Left ventricle myocardium inferior (tissue), 1 donor: Measurements from ENCODE around the gene ALDH1L1. TPM values are rescaled to one million over a fixed set of nuclear protein-coding genes. Genes with fewer than 3 reads are reported as not detected.

ENCODE experiments used
- DNase-seq: peaks from one replicate; pipeline ENCODE4 v3.0.0-alpha.2; 2020
- H3K27ac ChIP-seq: fragments of 200-600 bp; replicated peaks from 2 replicates; pipeline ENCODE4 v1.8.0; 2021
- H3K27me3 ChIP-seq: fragments of 200-600 bp; 2 replicates; pipeline ENCODE4 v1.8.0; 2021; ENCODE audit warnings: low read depth
- H3K36me3 ChIP-seq: fragments of 200-600 bp; 2 replicates; pipeline ENCODE4 v1.8.0; 2021
- H3K4me1 ChIP-seq: fragments of 200-600 bp; 2 replicates; pipeline ENCODE4 v1.8.0; 2021
- H3K4me3 ChIP-seq: fragments of 200-600 bp; 2 replicates; pipeline ENCODE4 v1.8.0; 2021; ENCODE audit warnings: mild to moderate bottlenecking, moderate library complexity
- H3K9me3 ChIP-seq: fragments of 200-600 bp; replicated peaks from 2 replicates; pipeline ENCODE4 v1.8.0; 2021
- intact Hi-C: fragments of 100-400 bp; cut with micrococcal nuclease; formaldehyde crosslinking; loops from one replicate; pipeline ENCODE4 v1.11.0; 2022
- total RNA-seq: library from RNA; stranded (reverse); fragmentation: NEBNext Ultra II Directional; extraction: Animal tissue kit (Norgen Biotek cat#: 25700); gene quantifications from one replicate; pipeline ENCODE4 v1.2.1, GENCODE V29; 2021
- TF ChIP-seq, protein P1 (sequence below): fragments of 200-600 bp; IDR thresholded peaks from 2 replicates; pipeline ENCODE4 v1.8.0; 2021; ENCODE audit warnings: antibody characterized with exemption, mild to moderate bottlenecking, borderline replicate concordance
- donor health status: DM: no; HTN: yes; CAD: no; lungs with severe emphysema.

ALDH1L1 gene
- total RNA-seq, 1 donor from 2014 or later, result 24.3 TPM

DNA sequence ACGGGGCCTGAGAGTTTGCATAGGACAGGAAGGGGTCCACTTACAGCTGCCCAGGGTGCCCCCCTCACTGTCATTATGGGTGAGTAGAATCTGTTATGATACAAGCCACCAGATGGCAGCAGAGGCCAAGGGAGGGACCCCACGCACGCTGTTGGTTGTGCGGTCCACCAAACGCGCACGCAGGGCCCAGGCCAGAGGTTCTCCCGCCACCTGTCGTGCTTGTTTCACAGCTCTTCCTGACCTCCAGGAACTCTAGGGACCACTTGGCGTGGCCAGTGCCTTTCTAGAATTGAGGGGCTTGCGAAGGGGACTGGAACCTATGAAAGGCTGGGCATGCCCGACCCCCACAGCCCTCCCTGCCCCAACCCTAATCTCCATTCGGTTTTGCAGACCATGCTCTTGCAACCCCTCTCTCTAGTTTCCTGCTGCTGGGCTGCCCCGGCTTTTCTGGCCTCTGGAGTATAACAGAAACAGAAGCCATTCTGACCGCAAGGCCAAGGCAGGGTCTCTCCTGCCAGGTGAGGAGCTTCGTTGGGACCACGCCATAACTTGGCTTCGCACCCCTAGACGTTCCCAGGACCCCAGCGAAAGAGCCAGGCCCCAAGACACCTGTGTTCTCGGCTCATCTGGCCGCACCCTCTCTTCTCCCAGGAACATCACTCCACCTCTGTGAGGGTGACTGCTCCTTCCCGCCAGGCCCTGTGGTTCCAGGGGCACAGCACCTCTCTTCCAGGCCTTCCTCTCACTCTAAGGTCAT is 46.0 kb downstream of the ALDH1L1 start:
- H3K4me1 ChIP-seq, result peaks cover 5% of the 10 kb centered on the region
- TF ChIP-seq, protein P1, sequence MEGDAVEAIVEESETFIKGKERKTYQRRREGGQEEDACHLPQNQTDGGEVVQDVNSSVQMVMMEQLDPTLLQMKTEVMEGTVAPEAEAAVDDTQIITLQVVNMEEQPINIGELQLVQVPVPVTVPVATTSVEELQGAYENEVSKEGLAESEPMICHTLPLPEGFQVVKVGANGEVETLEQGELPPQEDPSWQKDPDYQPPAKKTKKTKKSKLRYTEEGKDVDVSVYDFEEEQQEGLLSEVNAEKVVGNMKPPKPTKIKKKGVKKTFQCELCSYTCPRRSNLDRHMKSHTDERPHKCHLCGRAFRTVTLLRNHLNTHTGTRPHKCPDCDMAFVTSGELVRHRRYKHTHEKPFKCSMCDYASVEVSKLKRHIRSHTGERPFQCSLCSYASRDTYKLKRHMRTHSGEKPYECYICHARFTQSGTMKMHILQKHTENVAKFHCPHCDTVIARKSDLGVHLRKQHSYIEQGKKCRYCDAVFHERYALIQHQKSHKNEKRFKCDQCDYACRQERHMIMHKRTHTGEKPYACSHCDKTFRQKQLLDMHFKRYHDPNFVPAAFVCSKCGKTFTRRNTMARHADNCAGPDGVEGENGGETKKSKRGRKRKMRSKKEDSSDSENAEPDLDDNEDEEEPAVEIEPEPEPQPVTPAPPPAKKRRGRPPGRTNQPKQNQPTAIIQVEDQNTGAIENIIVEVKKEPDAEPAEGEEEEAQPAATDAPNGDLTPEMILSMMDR, result peak; percentile 88
- H3K4me3 ChIP-seq, result no peak overlapping the region
- no peaks in the 10 kb centered on the region for H3K9me3 ChIP-seq
- no peak overlapping the region for H3K27ac ChIP-seq
- intact Hi-C loops, result loop anchor here (10.0 kb wide), 2 partner anchors 60 to 260 kb away; partner anchors contain the start of gene CFAP100
- H3K36me3 ChIP-seq, result no peaks in the 10 kb centered on the region
- peaks cover 6% of the 10 kb centered on the region for H3K27me3 ChIP-seq
- DNase-seq, result peak; percentile 63

DNA sequence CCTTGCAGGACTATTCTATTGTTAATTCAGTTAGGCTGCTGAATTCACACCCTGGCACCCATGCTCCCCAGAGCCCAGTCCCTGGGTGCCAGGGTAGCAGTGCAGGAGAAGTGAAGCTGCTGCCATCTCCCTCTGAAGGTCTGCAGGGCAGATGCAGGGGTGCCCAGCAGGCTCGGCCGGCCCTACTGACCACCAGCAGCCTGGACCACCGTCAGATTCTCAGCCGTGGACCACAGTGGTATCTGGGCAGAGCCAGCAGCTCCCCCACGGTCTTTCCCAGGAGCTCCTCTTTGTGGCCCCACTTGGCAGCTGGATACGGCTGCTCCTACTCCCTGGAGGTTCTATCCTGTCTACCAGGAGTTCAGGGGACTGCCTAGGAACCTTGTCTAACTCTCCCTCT is 46.8 kb downstream of the ALDH1L1 start:
- Histone ChIP-seq H3K27me3 (peaks cover 6% of the 10 kb centered on the region), H3K36me3 (no peaks in the 10 kb centered on the region), H3K9me3 (no peaks in the 10 kb centered on the region), H3K27ac (no peak overlapping the region), H3K4me3 (no peak overlapping the region), H3K4me1 (peaks cover 5% of the 10 kb centered on the region)
- intact Hi-C loops, result loop anchor here (10.0 kb wide), 2 partner anchors 61 to 261 kb away; partner anchors contain the start of gene CFAP100
- TF ChIP-seq, protein P1, result no peak
- no peak for DNase-seq

DNA sequence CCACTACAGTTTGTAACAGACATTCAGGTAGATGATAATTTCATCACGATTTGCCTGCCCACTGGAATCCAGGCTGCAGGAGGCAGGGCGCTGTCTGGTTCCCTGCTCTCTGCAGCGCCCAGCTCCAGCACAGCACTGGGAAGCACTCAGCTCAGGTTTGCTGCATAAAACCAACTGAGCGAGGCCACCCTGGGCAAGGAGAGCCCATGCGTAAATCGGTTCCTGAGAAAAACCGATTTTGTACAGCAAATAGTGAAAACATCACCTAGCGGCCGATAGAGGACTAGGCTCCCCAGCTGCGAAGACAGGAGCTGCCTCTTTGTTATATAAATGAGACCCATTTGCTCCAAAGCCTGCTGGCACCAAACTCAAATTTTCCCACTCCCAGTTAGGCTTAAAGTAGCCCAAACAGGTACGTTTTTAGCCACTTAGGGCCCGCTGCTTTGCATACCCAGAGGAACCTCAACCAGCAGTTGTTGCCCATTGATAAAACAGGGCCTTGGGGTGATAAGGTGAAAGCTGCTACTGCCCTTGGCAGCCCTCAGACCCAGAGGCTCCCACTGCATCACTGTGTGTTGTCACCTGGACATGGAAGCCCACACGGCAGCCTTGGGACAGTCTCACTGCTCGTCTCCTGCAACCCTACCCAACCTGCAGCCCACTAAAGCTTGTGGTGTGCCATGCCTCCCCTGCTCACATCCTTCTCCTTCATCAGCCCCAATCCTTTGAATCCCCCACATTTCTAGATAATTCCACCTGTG is 47.5 kb downstream of the ALDH1L1 start:
- Histone ChIP-seq H3K36me3 (no peaks in the 10 kb centered on the region), H3K4me1 (peaks cover 5% of the 10 kb centered on the region), H3K9me3 (no peaks in the 10 kb centered on the region), H3K4me3 (no peak overlapping the region), H3K27ac (no peak overlapping the region), H3K27me3 (peaks cover 3% of the 10 kb centered on the region)
- intact Hi-C loops, result loop anchor here (10.0 kb wide), 2 partner anchors 62 to 262 kb away; partner anchors contain the start of gene CFAP100
- no peak for DNase-seq
- TF ChIP-seq, protein P1, result no peak

DNA sequence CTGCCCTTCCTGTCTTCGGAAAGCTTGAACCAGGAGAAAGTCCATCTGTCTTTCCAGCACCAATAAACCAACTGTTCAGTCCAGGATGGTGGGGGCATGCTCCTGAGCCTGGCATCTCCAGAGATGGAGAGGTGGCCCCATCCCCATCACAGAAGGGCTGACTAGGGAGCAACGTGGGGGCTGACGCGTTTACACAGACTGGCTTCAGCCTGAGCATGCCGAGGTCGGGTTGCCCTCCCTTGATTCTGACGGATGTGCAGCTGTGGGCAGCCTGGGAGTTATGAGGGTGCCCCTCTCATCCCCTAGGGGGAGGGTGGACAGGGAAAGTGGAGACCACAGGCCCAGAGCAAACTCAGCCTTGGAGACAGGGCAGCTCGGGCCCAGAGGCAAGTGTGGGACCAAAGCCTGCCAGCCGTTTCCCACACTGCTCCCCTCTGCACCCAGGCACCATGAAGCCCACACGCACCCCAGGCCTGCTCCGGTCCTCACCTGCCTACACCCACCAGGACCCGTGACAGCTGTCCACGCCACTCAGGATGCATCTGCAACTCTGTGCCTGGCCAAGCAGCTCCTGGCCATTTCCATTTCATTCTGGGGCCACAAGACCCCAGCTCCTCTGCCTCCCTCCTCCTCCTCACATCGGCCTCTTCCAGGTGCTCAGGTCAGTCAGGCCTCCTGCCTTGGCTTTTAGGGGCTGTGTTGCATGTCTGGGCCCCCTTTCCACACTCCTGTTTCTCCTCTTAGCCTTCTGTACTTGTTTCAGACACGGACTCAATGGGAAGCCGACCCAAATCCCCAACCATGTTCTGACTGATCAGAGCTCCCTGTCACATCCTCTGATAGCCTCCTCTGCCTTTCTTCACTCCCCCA is 48.3 kb downstream of the ALDH1L1 start:
- Histone ChIP-seq H3K4me1 (peaks cover 5% of the 10 kb centered on the region), H3K27ac (no peak overlapping the region)

More for the DNA sequence above, 48.3 kb downstream of the ALDH1L1 start:
- peak; percentile 4 for DNase-seq
- H3K4me3 ChIP-seq, result no peak overlapping the region
- H3K9me3 ChIP-seq, result no peaks in the 10 kb centered on the region
- TF ChIP-seq, protein P1, result no peak
- no peaks in the 10 kb centered on the region for H3K36me3 ChIP-seq
- H3K27me3 ChIP-seq, result no peaks in the 10 kb centered on the region
- intact Hi-C loops, result loop anchor here (10.0 kb wide), 2 partner anchors 63 to 263 kb away; partner anchors contain the start of gene CFAP100
